Measurements from ENCODE around the gene AJM1.

DNA sequence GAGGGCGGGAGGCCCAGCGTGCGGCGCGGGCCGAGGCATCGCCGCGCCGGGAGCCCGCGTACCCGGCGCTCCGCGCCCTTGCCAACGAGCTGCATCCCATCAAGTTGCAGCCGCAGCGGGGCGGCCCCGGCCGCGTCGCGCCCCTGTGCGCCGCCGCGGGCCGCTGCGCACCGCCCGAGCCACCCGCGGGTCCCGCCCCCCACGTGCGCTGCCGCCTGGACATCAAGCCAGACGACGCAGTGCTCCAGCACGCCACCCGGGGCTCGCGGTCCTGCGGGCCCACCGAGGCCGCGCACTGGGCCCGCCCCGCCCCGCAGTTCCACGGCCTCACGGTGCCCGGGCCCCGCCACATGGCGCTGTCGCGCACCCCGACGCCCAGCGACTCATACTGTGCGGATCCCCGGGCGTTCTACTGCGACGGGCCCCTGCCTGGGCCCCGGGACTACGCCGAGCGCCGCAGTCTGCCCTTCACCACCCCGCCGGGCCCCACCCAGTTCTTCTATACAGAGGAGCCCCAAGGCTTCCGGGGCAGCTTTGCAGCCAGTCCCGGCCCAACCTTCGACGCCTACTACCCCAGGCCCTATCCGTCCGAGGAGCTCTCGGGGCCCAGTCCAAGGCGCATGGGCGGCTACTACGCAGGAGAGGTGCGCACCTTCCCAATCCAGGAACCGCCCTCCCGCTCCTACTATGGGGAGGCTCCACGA, 2.6 kb downstream of the AJM1 start:
- TF ChIP-seq CTCF (IDR thresholded peaks at IDR 0.05; ENCODE audit: poor library complexity) = no peak
- no peak for TF ChIP-seq EZH2 (IDR thresholded peaks at IDR 0.05; ENCODE audit: borderline replicate concordance)
- no peak for TF ChIP-seq EZH2phosphoT487 (IDR thresholded peaks at IDR 0.05; ENCODE audit: low read depth, severe bottlenecking, unreplicated experiment)

Data from hepatocyte (in vitro differentiated cells).